Skeletal muscle tissue (tissue), 4 donors: ENCODE results near the gene BANK1. TPM values are rescaled to one million over a fixed set of nuclear protein-coding genes. Genes with fewer than 3 reads are reported as not detected.
A peak's percentile ranks its signal among the peaks of the same experiment; 100 is the strongest.

Experiments used
- H3K27ac ChIP-seq: one replicate; pipeline ENCODE4 v1.7.0; 2013; ENCODE audit warnings: mild to moderate bottlenecking, low read depth, low read length, inconsistent platforms
- H3K27me3 ChIP-seq, 3 donors: one replicate each; pipeline ENCODE4 v1.7.0; 2013; ENCODE audit warnings: low read length in 3 of 3; ENCODE audit not compliant: control insufficient read depth in 3 of 3, insufficient read depth in 3 of 3
- H3K36me3 ChIP-seq, 3 donors: one replicate each; pipeline ENCODE4 v1.7.0; 2013; ENCODE audit warnings: low read length in 3 of 3; ENCODE audit not compliant: control insufficient read depth in 3 of 3, insufficient read depth in 3 of 3
- H3K4me1 ChIP-seq, 3 donors: one replicate each; pipeline ENCODE4 v1.7.0; 2013; ENCODE audit warnings: low read length in 3 of 3, mild to moderate bottlenecking in 3 of 3; ENCODE audit not compliant: control insufficient read depth in 3 of 3, insufficient read depth in 3 of 3
- H3K4me3 ChIP-seq, 3 donors: one replicate each; pipeline ENCODE4 v1.7.0; 2013; ENCODE audit warnings: low read length in 3 of 3
- H3K9ac ChIP-seq, 3 donors: one replicate each; pipeline ENCODE4 v1.7.0; 2013; ENCODE audit warnings: low read length in 3 of 3, mild to moderate bottlenecking in 3 of 3, moderate library complexity in 2 of 3, low read depth in 1 of 3
- H3K9me3 ChIP-seq, 3 donors: one replicate each; pipeline ENCODE4 v1.7.0; 2013; ENCODE audit warnings: low read length in 3 of 3; ENCODE audit not compliant: control insufficient read depth in 3 of 3
- total RNA-seq: library from RNA; depleted of rRNA; stranded (reverse); fragments of >200 nt; gene quantifications from one replicate; pipeline ENCODE4 v1.2.3, GENCODE V29; 2014
- donor health status: Osteomylitis.

Gene BANK1
- total RNA-seq, 1 donor from 2014 or later = 0.52 TPM

- Histone ChIP-seq H3K4me3 (no peak overlapping the region), H3K9ac (no peak overlapping the region), H3K27ac (no peak overlapping the region), H3K36me3 (no peaks in the 10 kb centered on the region), H3K27me3 (no peaks in the 10 kb centered on the region), H3K9me3 (no peaks in the 10 kb centered on the region), H3K4me1 (no peaks in the 10 kb centered on the region)
Observed at GRCh38 chr4:101782546-101782945, 8.0 kb upstream of the BANK1 start.

- no peak overlapping the region for H3K4me3 ChIP-seq
- H3K9ac ChIP-seq = no peak overlapping the region
- H3K9me3 ChIP-seq = no peaks in the 10 kb centered on the region
- H3K36me3 ChIP-seq = no peaks in the 10 kb centered on the region
- no peaks in the 10 kb centered on the region for H3K4me1 ChIP-seq
- no peaks in the 10 kb centered on the region for H3K27me3 ChIP-seq
- no peak overlapping the region for H3K27ac ChIP-seq
Observed at GRCh38 chr4:101784957-101785356, 5.6 kb upstream of the BANK1 start.

DNA sequence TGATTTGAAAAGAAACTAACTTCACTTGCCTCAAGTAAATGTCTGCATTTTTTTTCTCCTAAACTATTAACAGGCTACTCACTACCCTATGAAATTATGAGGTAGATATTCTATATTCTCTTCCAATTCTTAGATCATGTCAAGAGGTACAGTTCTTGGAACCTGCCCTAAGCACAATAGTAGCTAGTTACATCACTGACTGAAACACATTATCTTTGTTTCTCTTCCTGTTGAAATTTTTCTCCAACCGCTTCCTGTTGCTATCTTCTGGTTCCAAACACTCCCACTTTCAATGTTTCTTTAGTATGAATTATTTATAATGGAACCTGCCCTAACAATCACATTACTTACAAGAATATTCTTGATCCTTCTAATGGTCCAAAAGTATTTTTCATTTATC lies 5.0 kb upstream of the BANK1 start:
- Histone ChIP-seq H3K4me1 (peaks cover 0 to 2% (median 0%) of the 10 kb centered on the region in 3 donors), H3K36me3 (no peaks in the 10 kb centered on the region), H3K27me3 (no peaks in the 10 kb centered on the region), H3K4me3 (no peak overlapping the region), H3K9ac (no peak overlapping the region), H3K9me3 (no peaks in the 10 kb centered on the region), H3K27ac (no peak overlapping the region)

GRCh38 chr4:101787701-101788316 lies 2.7 kb upstream of the BANK1 start:
- no peak overlapping the region for H3K4me3 ChIP-seq
- H3K27ac ChIP-seq = no peak overlapping the region
- peaks cover 0 to 5% (median 4%) of the 10 kb centered on the region in 3 donors for H3K27me3 ChIP-seq
- H3K36me3 ChIP-seq = no peaks in the 10 kb centered on the region
- H3K9ac ChIP-seq = no peak overlapping the region
- H3K4me1 ChIP-seq = peaks cover 0 to 4% (median 0%) of the 10 kb centered on the region in 3 donors
- no peaks in the 10 kb centered on the region for H3K9me3 ChIP-seq

DNA sequence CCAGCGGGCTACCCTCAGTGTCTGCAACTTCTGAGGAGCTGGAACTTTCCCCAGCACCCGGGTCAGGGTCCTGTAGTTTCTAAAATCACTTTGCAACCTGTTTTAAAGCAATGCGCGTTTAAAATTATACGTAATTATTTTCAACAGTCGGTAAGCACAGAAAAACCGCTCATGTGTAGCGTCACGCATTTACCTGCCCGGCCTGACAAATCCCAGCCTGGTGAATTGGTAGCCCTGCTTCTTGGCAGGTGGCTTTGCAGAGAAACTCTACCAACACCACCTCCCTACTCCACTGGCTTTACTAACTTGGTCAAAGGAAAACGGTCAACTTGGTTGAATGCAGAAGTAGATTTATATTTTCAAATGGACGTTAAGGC lies 640 bp downstream of the BANK1 start:
- Histone ChIP-seq H3K4me1 (peaks cover 0 to 4% (median 0%) of the 10 kb centered on the region in 3 donors), H3K4me3 (peak overlapping the region; percentile 53 to 63 (median 60)), H3K27ac (no peak overlapping the region), H3K36me3 (no peaks in the 10 kb centered on the region), H3K27me3 (peaks cover 0 to 5% (median 4%) of the 10 kb centered on the region in 3 donors), H3K9me3 (no peaks in the 10 kb centered on the region), H3K9ac (no peak overlapping the region)

DNA sequence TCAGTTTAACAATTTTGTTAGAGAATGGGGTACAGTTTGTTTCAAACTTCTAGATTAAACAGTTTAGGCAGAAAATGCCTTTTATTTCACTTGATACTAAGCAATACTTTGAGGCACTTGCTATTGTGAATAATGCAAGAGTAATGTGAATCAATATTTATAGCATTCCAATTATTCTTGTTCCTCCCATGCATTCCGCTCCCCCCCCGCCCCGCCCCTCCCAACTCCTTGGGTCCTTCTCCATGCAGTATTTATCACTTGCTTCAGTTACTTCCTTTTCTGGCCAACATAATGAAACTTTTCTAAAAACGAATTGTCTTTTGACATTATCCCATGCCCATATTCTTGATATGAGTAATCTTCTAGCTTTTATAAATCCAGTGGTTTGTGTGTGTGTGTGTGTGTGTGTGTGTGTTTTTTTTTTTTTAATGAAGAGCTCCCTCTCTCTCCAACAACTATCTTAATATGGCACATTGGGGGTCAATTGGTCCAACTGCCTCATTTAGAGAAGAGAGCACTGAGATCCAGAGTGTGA lies 1.6 kb downstream of the BANK1 start:
- Histone ChIP-seq H3K27ac (no peak overlapping the region), H3K27me3 (peaks cover 0 to 5% (median 4%) of the 10 kb centered on the region in 3 donors), H3K36me3 (no peaks in the 10 kb centered on the region), H3K4me3 (no peak overlapping the region), H3K4me1 (peaks cover 0 to 4% (median 0%) of the 10 kb centered on the region in 3 donors), H3K9me3 (no peaks in the 10 kb centered on the region), H3K9ac (no peak overlapping the region)

- Histone ChIP-seq H3K9me3 (no peaks in the 10 kb centered on the region), H3K27me3 (peaks cover 0 to 5% (median 4%) of the 10 kb centered on the region in 3 donors), H3K4me1 (peaks cover 0 to 4% (median 0%) of the 10 kb centered on the region in 3 donors), H3K36me3 (no peaks in the 10 kb centered on the region), H3K4me3 (no peak overlapping the region), H3K9ac (no peak overlapping the region), H3K27ac (no peak overlapping the region)
Observed at GRCh38 chr4:101793397-101793796, 2.9 kb downstream of the BANK1 start.

- Histone ChIP-seq H3K9me3 (no peaks in the 10 kb centered on the region), H3K27me3 (peaks cover 0 to 5% (median 4%) of the 10 kb centered on the region in 3 donors), H3K9ac (no peak overlapping the region), H3K27ac (no peak overlapping the region), H3K4me3 (no peak overlapping the region), H3K36me3 (no peaks in the 10 kb centered on the region), H3K4me1 (peaks cover 0 to 4% (median 0%) of the 10 kb centered on the region in 3 donors)
Observed at GRCh38 chr4:101794806-101795205, 4.3 kb downstream of the BANK1 start.

GRCh38 chr4:101795704-101796103 lies 5.2 kb downstream of the BANK1 start:
- no peaks in the 10 kb centered on the region for H3K36me3 ChIP-seq
- H3K4me1 ChIP-seq = no peaks in the 10 kb centered on the region
- H3K27me3 ChIP-seq = peaks cover 0 to 5% (median 4%) of the 10 kb centered on the region in 3 donors
- H3K9ac ChIP-seq = no peak overlapping the region
- H3K4me3 ChIP-seq = no peak overlapping the region
- no peaks in the 10 kb centered on the region for H3K9me3 ChIP-seq
- H3K27ac ChIP-seq = no peak overlapping the region

- Histone ChIP-seq H3K27me3 (no peaks in the 10 kb centered on the region), H3K9ac (no peak overlapping the region), H3K36me3 (no peaks in the 10 kb centered on the region), H3K9me3 (no peaks in the 10 kb centered on the region), H3K4me3 (no peak overlapping the region), H3K27ac (no peak overlapping the region), H3K4me1 (no peaks in the 10 kb centered on the region)
Observed at GRCh38 chr4:101801958-101802357, 11.4 kb downstream of the BANK1 start.
